GM21619 (cell line): ENCODE data around the gene CALB2.

Source experiments
- ATAC-seq: cut with Tn5 transposase; IDR thresholded peaks from one replicate; pipeline ENCODE4 v1.9.1; 2021; ENCODE audit not compliant: unreplicated experiment

Gene CALB2

GRCh38 chr16:71387045-71387871 is 28.7 kb downstream of the CALB2 start:
- ATAC-seq = no peak

GRCh38 chr16:71389330-71389729 is 30.8 kb downstream of the CALB2 start:
- no peak for ATAC-seq

DNA sequence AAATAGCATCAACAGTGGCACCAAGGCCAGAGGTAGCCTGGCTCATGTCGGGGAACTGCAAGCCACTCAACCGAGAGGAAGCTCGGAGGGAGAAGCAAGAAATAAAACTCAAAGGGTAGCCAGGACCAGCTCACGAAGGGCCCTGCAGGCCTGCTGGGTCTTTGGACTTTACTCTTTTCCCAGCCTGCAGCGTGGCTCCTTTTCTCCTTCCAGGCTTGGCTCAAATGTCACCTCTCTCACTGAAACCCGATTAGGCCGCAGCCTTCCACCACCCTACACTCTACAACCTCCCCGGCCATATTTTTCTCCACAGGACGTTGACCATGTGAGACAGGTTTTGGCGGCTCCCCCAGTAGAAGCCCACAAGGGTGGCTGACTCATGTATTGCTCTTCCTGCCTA is 38.1 kb downstream of the CALB2 start:
- ATAC-seq = no peak

DNA sequence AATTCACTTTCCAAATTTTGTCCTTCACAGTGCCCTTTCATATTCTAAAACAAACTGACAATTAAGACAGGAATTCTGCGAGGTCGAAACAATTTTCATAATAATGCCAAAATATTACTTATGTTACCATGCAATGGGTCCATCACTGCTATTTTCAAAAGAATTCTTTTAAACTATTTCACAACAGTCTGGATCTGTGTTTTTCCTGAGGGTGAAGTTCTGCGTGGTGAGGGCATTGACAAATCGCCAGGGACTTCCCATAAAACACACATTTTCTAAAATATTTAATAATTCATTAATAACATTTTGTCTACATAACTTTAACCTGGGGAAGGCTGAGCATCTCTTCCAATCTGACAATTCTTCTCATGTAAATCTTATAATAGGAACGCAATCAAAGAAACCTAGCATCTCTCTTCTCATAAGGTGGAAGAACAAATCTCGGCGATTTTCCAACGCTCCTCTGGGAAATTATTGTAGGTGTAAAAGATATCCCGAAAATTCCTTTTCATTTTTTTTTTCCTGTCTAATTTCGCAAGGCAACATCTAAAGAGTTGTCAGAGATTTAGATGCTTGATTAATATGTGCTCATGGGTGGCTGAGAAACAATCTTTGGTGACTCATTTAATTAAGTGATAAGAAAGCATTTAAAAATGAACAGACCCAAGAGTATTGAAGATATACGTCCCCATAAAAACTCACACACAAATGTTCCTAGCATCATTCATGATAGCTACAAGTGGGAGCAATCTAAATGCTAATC is 41.5 kb downstream of the CALB2 start:
- no peak for ATAC-seq

GRCh38 chr16:71402007-71402406 is 43.5 kb downstream of the CALB2 start:
- no peak for ATAC-seq

DNA sequence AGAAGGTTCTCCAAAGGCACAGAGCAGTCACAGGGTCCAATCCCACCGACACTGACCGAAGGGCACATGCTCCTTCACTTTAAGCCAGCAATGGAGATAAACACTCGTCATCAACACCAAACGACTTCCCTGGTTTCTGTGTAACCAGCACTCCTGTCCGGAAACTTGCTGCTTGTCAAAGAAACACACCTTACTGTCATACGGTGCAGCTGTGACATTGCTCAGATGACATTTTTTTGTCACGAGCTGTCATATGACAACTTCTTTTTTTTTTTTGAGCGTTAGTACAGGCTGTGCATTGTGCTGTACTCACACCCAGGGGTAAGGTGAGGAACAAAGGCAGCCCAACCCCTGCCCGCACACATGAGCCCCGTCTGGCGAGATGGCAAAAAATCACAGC is 44.2 kb downstream of the CALB2 start:
- ATAC-seq = no peak

GRCh38 chr16:71404364-71404763 is 45.8 kb downstream of the CALB2 start:
- no peak for ATAC-seq

GRCh38 chr16:71406316-71406715 is 47.8 kb downstream of the CALB2 start:
- no peak for ATAC-seq

DNA sequence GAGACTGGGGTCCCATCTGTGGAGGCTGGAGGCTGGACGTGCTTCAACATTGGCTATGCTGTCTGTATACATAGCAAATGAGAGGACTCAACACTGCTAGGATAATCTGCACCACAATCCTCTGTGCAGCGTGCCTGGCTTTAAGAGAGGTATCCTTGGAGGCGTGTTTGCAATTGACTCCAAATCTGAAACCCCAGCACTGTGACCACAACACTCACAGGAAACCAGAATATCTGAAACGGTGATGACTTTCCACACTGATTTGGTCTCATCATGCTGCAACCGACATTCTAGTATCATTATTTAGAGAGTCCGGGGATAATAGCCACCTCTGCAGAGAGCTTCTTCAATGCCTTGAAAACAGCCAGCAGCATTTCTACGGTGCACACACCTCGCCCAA is 48.2 kb downstream of the CALB2 start:
- ATAC-seq = no peak

DNA sequence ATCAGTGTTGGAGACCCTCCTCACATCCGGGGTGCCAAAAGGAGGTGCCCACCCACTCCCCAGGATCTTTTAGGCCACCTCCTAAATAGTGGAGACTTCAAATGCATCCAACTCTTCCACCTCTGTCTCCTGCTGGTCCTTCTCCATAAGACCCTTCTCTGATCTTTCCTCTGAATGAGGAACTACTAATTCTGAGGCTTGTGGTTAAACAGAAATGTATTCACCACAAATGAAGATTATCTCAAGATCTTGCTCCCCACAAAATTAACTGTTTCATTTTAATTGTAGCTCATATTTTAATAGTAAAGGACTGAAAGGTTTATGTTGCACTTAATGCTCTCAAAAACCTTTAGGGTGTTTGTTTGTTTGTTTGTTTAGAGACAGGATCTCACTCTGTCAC is 49.2 kb downstream of the CALB2 start:
- ATAC-seq = no peak

GRCh38 chr16:71408536-71408935 is 50.0 kb downstream of the CALB2 start:
- ATAC-seq = no peak

DNA sequence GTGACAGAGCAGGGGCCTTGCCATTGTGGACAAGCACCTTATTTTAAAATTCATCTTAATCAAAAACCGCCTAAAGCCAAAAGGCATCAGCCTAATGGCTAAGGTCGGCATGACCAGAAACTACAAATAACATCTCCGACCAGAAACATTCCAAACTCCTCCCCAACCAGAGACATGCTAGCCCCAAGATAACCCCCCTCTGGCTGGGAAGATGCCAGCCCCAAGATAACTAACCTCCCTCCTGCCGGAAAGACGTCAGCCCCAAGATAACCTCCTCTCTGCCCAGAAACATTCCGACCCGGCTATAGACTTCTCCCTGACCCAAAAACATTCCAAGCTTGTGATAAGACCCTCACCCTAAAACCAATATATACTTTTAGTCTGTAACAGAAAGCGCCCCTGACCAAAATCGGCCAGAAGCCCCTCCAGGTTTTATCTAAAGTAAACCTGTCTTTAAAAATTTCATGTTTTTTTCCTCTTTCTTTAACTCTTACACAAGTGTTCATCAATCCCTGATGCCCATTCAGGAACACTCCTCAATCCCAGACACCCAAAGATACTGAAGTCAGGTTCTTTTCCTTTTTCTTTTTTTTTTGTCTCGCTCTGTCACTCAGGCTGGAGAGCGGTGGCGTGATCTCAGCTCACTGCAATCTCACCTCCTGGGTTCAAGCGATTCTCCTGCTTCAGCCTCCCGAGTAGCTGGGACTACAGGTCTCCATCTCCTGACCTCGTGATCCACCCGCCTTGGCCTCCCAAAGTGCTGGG is 50.7 kb downstream of the CALB2 start:
- no peak for ATAC-seq

DNA sequence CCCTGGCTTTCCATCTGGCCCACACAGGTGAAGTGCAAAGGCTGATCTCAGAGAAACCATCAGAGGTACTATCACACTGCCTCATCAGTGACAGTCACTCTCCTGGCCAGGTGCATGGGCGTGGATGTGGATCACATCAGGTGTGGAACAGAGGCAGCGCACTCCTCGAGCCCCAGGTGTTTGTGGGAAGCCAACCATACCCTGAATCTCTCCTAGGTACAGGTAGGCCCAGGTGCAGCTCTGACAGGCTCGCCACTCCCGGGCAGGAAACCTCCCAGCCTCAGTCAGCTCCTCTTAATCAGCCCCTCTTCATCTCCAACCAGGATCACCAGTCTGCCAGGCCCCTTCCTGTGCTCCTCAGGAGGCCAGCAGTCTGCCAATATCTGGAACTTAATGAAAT is 51.6 kb downstream of the CALB2 start:
- no peak for ATAC-seq

- peak; percentile 48 for ATAC-seq
Measured at GRCh38 chr16:71412270-71413160, 54.0 kb downstream of the CALB2 start.

DNA sequence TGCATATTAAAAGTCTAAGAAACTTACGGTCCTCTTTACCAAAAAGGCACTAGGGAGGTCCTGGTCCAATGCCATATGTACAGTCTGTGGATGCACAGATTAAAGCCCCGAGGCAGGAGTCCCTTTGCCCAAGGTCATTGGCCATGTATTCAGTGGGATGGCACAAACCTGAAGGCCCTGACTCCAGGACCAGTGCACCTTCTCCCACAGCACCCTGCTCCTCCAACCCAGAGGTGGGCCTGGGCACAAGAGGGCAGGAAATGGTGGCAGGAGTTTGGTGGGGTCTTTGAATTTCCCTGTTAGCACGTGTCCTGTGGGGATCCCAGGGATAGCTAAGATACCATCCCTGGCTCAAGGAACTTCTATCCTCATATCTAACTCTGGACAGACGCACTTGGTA is 54.8 kb downstream of the CALB2 start:
- ATAC-seq = no peak

GRCh38 chr16:71414038-71414437 is 55.5 kb downstream of the CALB2 start:
- no peak for ATAC-seq

DNA sequence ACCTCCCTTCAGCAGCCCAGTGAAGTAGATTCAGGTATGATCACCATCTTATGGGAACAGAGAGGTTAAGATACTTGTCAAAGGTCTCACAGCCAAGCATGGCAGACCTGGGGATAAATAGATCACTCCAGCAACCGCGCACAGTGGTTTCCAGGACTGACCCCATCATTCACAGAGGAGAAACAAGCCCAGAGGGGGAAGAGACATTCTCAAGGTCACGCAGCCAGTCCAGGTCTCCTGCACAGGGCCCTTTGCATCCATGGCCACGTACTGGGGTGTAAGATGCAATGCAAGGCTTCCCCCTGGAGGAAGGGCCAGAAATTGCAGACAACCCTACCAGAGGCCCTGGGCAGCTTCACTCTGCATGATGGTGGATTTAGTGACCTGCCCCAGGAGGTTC is 63.4 kb downstream of the CALB2 start:
- ATAC-seq = no peak

DNA sequence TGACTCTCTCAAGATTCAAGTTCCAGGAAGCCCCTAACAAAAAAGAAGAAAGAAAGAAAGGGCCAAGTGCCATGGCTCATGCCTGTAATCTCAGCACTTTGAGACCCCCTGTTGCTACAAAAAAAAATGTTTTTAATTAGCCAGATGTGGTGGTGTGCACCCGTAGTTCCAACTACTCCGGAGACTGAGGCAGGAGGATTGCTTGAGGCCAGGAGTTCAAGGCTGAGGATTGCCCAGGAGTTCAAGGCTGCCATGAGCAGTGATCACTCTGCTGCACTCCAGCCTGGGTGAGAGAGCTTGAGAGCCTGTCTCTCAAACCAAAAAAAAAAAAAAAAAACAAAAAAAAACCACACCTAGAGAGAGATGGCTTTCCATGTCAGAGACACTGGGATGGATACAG is 64.5 kb downstream of the CALB2 start:
- ATAC-seq = no peak

DNA sequence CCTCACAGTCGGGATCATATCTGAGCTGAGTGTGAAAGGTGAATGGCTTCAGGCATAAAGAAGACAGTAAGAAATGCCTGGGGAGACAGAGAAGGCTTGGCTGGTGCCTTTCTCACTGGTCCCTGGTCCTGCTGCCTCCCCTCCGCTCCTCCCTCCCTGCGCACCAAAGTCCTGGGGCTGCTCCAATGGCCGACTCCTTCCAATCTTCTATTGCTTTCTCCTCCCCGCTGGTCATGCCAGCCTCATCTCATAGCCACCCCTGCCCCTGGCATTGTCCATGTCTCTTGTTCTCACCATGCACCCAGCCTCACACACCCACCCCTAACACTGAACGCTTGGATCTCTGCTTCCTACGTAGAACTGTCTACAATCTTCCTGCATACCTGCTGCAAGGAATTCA is 65.3 kb downstream of the CALB2 start:
- ATAC-seq = no peak

DNA sequence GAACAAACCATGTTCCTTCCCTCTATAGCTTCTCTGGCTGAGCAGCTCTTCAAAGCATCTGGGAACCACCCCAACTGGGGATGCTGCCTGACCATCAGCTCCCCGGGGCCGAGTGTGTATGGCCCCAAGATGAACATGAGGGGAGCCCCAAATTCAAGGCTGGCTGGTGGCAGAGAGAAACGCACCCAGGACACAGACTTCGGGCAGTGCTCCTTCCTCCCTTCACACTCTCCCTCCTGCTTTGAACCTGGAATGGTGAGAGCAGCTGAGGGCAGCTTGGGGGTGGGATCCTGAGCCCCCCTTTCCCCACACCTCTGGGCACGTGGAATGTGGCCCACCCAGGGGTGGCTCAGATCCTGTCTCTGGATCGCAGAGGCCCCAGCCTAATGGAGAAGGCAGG is 66.1 kb downstream of the CALB2 start:
- ATAC-seq = no peak

DNA sequence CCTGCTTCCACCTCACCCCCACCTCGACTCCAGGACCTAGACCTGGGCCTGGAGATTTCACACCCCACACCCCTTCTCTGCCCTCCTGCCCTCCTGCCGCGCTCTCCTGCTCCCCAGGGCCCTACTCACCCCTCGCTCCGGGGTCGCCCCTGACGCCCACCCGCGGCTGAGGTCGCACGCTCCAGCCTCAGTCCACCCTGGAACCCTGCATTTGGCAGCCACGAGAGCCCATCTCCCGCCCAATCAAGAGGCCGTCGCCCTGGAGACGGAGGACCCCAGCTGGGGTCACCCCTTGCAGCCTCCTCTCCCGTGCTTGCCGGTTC is 67.2 kb downstream of the CALB2 start:
- no peak for ATAC-seq
